Measurements from ENCODE around the gene MYH13.

Gene MYH13

GRCh38 chr17:10372906-10373305, at the start of gene MYH13:
TSS of gene MYH13 (minus strand) at chr17:10373006. CDS start at chr17:10364530, 8,476 bp downstream.
- DNase-seq (ENCODE audit: low read depth in 3 of 3), result no peak

DNA sequence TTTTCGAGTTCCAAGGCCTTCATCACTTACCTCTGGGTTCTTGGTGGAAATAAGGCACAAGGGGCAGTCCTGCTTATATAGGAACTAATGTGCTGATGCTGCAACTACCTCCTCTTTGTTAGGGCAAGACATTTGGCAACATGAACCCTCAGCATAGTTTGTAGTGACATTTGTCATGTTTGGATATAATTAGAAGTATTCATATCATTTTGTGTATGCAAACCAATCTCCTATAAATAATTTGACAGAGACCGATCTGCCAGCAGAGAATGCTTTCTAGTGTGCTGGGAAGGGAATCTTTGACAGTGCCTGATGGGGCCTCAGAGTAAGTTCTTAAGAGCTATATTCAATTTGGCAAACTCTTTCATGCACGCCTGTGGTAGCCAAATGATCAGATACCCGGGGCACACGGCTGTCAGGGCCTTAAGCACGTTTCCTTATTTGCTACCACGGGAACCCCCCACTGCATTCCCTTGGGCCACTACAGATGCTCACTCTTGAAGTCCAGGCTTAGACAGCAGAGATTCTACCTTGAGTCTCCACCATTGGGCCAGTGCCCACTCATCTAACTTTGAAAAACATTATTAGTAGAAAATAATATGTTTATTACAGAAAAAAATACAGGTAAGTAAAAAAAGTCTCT, 49.2 kb upstream of the MYH13 start, which contains the start of gene MYH8:
Gene MYH8 (minus strand): TSS at position 51 of the 643 bp plus-strand sequence. CDS start 1,723 bp downstream, outside the sequence.
- no peak for DNase-seq (ENCODE audit: low read depth in 3 of 3)

GRCh38 chr17:10421211-10421610, 48.4 kb upstream of the MYH13 start:
- DNase-seq (ENCODE audit: low read depth in 3 of 3), result no peak

GRCh38 chr17:10420811-10421210, 48.0 kb upstream of the MYH13 start:
- DNase-seq (ENCODE audit: low read depth in 3 of 3), result no peak

DNA sequence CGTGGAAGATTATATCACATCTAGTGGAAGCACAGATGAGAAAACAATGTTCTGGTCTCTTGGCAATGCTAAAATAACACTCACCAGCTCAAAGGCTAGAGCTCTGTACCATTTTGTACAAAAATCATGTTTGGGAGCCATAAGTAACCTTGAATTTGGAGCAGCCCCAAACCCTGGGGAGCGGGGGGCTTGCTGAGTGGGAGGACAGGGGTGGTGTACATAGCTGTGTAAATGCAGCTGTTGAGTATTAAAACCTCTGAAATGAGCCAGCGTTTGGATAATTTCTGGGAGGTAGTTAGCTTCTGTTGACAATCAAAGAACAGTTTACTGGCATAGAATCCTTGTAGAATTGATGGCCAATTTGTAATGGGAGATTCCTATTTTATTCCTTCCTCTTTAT, 44.6 kb upstream of the MYH13 start:
- no peak for DNase-seq (ENCODE audit: low read depth in 3 of 3)

DNA sequence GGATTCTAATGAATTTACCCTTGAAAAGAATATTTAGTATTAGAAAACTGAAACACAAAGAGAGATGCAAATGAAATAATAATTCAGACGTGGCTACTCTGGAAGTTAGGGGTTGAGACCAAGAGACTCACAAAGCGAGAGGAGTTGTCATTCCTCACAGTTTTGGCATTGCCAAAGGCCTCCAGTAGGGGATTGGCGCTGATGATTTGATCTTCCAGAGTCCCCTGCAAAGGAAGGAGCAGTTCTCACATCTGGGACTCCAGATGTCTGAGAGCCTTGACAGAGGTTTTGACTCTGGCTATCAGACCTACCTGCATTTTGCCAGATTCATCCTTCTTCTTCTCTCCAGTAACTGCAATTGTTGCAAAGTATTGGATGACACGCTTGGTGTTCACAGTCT, 42.4 kb upstream of the MYH13 start:
- no peak for DNase-seq (ENCODE audit: low read depth in 3 of 3)

GRCh38 chr17:10403589-10403988, 30.8 kb upstream of the MYH13 start:
- no peak for DNase-seq (ENCODE audit: low read depth in 3 of 3)

- DNase-seq (ENCODE audit: low read depth in 3 of 3), result no peak
Observed at GRCh38 chr17:10398352-10398751, 25.5 kb upstream of the MYH13 start.

DNA sequence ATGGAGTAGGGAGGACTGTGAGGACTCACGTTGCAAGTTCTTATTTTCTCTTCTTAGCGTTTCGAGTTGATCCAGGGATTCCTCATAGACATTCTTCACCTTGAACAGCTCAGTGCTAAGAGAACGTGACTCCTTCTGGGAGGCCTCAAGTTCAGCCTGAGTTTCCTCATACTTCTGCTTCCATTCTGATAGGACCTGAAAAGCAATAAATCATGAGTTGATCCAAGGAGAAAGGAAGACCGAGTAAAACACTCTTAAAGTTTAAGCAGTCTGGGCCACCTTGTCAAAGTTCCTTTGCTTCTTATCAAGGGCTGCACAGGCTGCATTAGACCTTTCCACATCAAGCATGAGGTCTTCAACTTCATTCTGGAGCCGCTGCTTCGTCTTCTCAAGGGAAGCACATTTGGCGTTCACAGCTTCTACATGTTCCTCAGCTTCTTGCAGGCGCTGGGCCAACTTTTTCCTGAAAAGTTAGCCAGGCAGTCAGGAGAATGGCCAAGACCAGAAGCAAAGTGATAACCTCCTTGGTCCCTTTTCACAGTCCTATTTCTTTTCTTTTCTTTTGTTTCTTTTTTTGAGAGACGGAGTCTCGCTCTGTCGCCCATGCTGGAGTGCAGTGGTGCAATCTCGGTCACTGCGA, 23.8 kb upstream of the MYH13 start:
- DNase-seq (ENCODE audit: low read depth in 3 of 3), result no peak

- DNase-seq (ENCODE audit: low read depth in 3 of 3), result no peak
Observed at GRCh38 chr17:10394201-10394887, 21.5 kb upstream of the MYH13 start.

DNA sequence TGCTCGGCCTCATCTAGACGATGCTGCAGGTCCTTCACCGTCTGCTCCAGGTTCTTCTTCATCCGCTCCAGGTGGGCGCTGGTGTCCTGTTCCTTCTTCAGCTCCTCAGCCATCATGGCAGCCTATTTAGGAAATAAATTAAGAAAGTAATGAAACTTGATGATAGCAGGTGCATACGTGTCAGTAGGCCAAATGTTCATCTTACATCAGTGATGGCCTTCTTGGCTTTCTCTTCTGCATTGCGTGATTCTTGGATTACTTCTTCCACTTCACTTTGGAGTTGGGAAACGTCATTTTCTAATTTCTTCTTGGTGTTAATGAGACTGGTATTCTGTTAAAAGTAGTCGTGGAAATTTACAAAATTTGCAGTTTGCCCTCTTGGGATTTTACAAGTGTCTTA, 20.1 kb upstream of the MYH13 start:
- no peak for DNase-seq (ENCODE audit: low read depth in 3 of 3)

DNA sequence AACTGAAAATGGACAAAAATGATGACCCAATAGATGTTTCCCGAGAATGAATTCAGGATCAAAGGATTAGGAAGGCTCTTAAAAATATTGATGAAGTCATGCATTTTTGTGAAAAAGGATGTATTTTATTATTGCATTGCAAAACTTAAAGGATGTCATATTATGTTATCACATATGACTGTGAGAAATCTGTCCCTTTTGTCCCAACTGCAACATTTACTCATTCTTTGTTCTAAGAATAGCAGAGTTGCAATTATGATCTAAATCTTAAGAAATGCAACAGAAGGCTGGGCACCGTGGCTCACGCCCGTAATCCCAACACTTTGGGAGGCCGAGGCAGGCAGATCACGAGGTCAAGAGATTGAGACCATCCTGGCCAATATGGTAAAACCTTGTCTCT, 13.1 kb upstream of the MYH13 start:
- no peak for DNase-seq (ENCODE audit: low read depth in 3 of 3)

- no peak for DNase-seq (ENCODE audit: low read depth in 3 of 3)
Observed at GRCh38 chr17:10384175-10384574, 11.4 kb upstream of the MYH13 start.

DNA sequence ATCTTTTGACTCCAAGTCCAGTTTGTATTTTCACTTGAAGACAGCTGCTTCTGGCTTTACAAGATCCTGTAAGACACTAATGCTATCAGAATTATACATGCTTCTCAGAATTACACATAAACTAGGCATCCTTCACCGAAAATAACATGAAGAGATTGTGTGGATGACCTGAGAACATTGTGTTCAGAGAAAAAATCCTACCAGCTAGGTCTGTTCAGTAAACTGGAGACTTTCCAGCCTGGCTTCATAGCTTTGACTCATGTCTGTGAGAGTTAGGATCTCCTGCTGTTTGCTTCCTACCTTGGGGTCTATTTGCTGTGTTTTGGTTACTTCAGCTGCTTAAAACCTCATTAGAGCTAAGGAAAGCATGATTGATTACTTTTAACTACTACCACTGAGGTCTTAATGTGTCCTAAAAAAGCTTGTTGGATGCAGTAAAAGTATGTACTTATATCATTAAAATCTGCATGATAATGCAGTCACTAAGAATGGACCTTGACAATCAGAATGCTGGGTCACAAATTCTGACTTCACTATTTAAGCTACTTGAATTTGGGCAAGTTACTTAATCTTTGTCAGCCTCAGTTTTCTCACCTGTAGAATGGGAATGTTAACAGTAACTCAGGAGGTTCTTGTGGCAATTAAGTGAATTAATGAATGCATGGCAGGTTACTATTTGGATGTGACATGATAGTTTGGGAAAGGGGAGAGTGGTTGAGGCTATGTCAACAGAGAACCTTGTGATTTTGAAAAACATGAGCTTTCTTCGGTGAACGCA, 8.0 kb upstream of the MYH13 start:
- DNase-seq (ENCODE audit: low read depth in 3 of 3), result no peak

GRCh38 chr17:10370016-10370608, 2.7 kb downstream of the MYH13 start:
- DNase-seq (ENCODE audit: low read depth in 3 of 3), result no peak

DNA sequence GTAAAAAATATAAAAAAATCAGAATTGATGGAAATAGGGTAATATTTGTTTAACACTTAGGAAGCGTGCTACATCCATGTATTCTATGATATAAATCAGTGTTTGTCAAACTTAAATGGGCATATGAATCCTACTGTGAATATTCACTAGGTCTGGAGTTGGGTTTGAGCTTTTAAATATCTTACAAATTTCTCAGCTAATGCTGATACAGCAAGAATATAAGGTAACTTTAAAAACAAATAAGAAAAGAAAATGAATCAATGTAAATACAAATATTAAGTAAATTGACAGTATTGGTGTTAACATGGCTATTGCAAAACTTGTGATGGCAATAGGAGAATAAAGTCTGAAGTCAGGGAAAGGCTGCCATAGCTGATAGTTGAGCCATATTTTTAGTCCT, 3.6 kb downstream of the MYH13 start:
- DNase-seq (ENCODE audit: low read depth in 3 of 3), result no peak

- no peak for DNase-seq (ENCODE audit: low read depth in 3 of 3)
Observed at GRCh38 chr17:10368561-10368960, 4.2 kb downstream of the MYH13 start.

- DNase-seq (ENCODE audit: low read depth in 3 of 3), result no peak
Observed at GRCh38 chr17:10360578-10360977, 12.2 kb downstream of the MYH13 start.

DNA sequence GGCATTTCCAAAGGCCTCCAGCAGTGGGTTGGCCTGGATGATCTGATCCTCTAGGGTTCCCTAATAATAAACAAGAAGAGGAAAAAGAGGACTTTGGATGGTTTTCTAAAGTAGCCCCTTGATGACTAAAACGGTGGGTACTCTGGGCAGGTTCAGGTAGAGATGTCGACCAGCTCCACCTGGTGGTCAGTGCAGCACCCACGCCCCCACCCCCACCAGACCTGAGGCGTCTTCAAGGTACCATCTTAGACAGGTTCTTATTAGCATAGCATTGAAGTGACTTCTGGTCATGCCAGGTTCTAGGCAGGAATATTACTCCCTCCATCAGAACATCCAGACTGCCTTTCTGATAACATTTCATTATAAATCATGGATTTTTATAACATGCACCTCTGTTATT, 15.0 kb downstream of the MYH13 start:
- DNase-seq (ENCODE audit: low read depth in 3 of 3), result peak in 1 of 3 donors; percentile 8

DNA sequence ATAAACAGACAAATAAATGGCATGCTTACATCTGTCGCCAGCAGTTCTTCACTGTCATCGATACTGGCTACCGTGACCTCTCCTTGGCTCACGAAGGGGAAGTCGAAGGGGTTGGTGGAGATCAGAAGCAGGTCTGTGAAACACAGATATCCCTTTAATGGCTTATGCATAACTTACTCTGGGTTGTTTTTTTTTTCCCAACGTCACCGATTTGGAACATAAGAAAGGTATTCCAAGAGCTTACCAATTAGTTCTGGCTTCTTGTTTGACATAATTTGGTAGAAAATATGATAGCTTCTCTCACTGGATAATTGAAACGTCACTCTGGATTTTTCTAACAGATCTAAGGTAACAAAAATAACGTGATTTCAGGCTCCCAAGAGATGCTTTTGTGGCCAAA, 18.2 kb downstream of the MYH13 start:
- DNase-seq (ENCODE audit: low read depth in 3 of 3), result no peak

DNA sequence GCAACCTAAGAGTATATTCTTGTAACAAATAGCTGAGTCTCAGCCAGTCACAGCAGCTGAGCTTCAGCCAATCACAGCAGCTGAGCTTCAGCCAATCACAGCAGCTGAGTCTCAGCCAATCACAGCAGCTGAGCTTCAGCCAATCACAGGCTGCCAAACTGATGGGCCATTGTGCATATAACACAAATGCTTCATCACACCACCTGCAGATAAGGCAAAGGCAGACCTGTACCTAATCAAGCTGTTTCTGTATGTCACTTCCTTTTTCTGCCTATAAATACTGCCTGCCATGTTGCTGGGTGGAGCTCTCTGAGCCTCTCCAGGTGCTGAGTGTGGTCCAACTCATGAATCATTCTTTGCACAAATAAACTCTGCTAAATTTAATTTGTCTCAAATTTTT, 19.9 kb downstream of the MYH13 start:
- no peak for DNase-seq (ENCODE audit: low read depth in 3 of 3)

DNA sequence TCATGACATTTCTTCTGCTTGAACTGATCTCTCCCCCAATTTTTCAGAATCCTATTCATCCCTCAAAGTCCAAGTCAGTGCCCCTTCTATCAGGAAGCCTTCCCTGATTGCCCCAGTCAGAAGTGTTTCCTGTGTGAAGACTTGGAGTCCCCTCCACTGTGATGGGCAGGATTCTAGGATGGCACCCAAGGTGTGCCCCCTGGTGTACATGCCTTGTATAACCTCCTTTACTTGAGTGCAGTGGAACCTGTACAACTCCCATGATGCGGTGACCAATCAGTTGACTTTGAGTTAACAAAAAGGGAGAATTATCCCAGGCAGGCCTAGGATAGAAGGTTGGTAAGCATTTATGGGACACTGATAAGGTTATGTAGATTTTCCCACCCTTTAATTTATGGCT, 23.4 kb downstream of the MYH13 start:
- no peak for DNase-seq (ENCODE audit: low read depth in 3 of 3)
